HL-60/S4 (cell line): Measurements from ENCODE around the gene RBM15.

ENCODE experiments used
- in situ Hi-C: fragments of 300-500 bp; cut with MboI; formaldehyde crosslinking; loops from 2 replicates; pipeline ENCODE4 v1.14.3; 2022; ENCODE audit warnings: low sequenced_read_pairs

RBM15 gene

GRCh38 chr1:110319332-110320167 lies 19.6 kb upstream of the RBM15 start:
- in situ Hi-C loops: loop anchor here (10.0 kb wide), 1 partner anchor 155 kb away; no protein-coding TSS in a partner anchor

DNA sequence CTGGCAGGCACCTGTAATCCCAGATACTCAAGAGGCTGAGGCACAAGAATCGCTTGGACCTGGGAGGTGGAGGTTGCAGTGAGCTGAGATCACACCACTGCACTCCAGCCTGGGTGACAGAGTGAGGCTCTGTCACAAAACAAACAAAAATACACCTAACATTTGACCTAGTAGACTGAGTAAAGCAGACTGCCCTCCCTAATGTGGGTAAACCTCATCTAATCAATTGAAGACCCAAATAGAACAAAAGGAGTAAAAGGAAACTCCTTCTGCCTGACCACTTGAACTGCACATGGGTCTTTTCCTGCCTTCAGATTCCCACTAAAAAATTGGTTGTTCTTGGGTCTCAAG lies 19.0 kb upstream of the RBM15 start:
- in situ Hi-C loops: no loop called here

DNA sequence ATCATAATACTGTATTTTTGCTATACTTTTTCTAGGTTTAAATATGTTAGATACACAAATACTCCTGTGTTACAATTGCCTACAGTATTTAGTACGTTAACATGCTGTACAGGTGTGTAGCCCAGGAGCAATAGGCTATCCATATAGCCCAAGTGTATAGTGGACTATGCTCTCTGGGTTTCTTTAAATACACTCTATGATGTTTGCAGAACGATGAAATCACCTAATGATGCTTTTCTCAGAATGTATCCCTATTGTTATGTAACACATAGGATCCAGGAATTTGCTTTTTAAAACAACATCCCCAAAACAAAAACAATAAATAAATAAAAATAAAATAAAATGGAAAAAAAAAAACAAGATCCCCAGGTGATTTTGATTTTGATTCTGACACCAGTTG lies 18.1 kb upstream of the RBM15 start:
- in situ Hi-C loops: no loop called here

DNA sequence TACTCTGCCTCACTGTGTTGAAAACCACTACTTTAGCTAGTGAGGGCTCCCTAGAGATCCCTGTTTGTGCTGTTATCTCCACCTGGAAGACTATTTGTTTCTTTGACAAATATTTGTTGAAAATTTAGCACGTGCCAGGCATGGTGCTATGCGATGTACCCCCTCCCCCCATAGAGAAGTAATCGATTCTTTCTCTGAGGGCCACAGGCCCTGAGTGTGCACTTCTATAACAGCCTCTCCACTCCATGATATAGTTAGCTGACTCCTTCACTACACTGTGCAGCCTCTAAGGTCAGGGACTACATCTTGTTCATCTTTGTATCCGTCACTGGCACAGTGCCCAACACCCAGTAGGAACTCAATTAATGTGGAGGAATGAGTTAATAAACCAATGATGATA lies 17.3 kb upstream of the RBM15 start:
- in situ Hi-C loops: no loop called here

DNA sequence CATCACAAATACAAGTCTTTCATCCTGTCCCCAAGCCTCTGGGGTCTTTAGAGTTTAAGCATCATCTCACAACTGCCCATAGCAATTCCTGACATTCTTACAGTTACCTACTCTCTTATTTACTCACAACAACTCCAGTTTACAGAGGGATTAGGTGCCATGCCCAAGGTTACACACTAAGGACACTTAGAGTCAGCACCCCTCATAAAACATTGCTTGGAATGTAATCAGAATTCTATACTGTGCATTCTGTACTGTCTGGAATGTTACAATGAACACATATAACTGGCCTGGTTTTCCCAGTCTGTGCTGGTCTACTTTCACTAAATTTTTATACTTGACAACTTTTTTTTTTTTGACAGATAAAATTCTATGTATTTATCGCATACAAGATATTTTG lies 14.5 kb upstream of the RBM15 start:
- in situ Hi-C loops: no loop called here

- in situ Hi-C loops: no loop called here
Measured at GRCh38 chr1:110326826-110327225, 12.4 kb upstream of the RBM15 start.

- in situ Hi-C loops: no loop called here
Measured at GRCh38 chr1:110328274-110328673, 10.9 kb upstream of the RBM15 start.

DNA sequence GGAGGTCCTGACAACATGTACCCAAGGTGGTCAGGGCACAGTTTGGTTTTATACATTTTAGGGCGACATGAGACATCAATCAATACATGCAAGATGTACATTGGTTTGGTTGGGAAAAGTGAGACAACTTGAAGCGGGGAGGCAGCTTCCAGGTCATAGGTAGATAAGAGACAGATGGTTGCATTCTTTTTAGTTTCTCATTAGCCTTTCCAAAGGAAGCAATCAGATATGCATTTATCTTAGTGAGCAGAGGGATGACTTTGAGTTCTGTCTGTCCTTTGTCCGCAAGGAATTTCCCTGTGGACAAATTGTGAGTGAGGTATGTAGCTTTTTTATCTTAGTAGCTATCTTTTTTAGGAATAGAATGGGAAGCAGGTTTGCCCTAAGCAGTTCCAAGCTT lies 10.5 kb upstream of the RBM15 start:
- in situ Hi-C loops: no loop called here

DNA sequence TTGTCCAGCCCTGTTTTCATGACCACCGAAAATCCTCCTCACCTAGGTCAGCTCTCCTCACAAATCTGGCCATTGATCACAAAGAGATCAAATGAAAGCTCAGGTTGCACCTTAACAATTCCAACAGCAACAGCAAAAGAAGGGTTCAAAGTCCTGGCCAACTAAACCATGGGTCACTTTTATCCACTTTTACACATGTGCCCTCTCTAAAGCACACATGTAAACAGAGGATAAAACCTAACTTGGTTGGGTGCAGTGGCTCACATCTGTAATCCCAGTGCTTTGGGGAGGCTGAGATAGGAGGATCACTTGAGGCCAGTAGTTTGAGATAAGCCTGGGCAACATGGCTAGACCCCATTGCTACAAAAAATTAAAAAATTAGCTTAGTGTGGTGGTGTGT lies 3.9 kb upstream of the RBM15 start:
- in situ Hi-C loops: no loop called here

DNA sequence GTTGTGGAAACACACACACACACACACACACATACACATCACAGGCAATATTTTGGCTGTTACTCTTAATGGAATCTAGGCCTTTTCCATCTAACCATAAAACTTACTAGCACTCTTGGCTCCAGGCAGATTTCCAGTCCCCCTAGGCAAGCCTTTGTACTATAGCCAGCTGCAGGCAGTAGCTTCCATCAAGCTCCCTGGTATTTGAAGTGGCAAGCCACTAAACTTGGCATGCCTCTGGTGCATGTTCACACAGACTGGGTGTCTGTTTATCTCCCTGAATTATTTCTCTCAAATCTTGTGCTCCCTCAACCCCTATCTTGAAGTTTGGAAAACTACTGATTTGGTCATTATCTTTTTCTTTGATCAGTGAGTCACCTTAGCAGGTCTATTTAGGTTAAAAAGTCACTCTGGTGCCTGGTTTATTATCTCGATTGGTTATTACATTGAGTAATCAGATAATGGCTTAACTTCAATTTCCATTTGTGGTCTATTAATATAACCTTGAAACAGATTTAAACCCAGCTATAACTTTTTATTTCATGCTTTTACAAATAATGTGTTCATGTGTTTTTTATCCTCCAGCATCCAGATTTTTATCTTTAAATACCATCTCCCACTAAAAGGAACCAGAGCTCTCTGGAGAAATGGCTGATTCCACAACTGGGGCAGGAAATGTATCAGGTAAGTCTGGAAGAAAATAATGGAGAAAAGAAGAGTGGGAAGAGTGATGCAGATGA lies 2.7 kb upstream of the RBM15 start:
- in situ Hi-C loops: no loop called here

- in situ Hi-C loops: no loop called here
Measured at GRCh38 chr1:110337704-110338308, 1.4 kb upstream of the RBM15 start.

- in situ Hi-C loops: no loop called here
Measured at GRCh38 chr1:110338309-110338885, 780 bp upstream of the RBM15 start.

- in situ Hi-C loops: no loop called here
Measured at GRCh38 chr1:110339407-110340206, 430 bp downstream of the RBM15 start.

- in situ Hi-C loops: no loop called here
Measured at GRCh38 chr1:110340207-110340468, 961 bp downstream of the RBM15 start.

GRCh38 chr1:110341146-110341871 lies 2.1 kb downstream of the RBM15 start:
- in situ Hi-C loops: no loop called here

DNA sequence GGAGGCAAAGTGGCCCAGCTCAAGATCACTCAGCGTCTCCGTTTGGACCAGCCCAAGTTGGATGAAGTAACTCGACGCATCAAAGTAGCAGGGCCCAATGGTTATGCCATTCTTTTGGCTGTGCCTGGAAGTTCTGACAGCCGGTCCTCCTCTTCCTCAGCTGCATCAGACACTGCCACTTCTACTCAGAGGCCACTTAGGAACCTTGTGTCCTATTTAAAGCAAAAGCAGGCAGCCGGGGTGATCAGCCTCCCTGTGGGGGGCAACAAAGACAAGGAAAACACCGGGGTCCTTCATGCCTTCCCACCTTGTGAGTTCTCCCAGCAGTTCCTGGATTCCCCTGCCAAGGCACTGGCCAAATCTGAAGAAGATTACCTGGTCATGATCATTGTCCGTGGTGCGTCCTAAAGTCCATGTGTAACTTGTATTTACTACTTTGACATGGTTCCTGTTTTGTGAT lies 2.7 kb downstream of the RBM15 start:
- in situ Hi-C loops: no loop called here

DNA sequence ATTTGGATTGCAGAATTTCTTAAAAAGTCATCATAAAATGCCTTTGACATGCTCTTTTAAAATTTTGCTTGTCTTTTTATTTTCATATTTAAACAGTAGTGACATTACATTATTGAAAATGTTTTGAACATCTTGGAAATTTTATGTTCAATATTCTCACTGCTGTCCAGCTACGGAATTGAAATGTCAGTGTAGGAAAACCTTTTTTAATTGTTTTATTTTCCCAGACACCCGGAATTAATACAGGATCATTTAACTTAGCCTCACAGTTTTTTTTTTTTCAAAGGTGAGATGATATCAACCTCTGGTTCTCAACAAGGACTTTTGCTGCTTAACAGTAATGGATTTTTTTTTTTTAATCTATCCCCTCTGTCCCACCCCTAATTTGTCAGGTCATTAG lies 4.1 kb downstream of the RBM15 start:
- in situ Hi-C loops: no loop called here

DNA sequence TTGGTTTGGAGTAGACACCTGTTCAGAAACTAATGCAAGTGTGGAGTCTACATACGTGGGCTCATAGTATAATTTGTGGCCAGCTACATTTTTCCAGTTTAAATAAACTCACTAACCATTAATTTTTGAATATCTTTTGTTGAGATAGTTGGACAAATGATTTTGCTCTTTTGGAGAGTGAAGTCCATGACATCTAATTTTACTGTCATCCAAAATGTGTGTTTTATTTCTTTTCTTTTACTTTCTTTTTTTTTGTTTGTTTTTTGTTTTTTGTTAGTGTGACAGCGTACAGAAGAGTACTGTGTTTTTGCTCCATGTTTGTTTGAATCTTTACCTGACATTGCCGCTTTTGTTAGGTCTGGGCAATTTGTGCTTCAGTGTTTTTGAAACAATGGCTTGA lies 5.0 kb downstream of the RBM15 start:
- in situ Hi-C loops: no loop called here

- in situ Hi-C loops: no loop called here
Measured at GRCh38 chr1:110345480-110345879, 6.3 kb downstream of the RBM15 start.

GRCh38 chr1:110346690-110347089 lies 7.5 kb downstream of the RBM15 start:
- in situ Hi-C loops: no loop called here
